H9 (cell line): ENCODE measurements around the gene ZNF296. TPM values are rescaled to one million over a fixed set of nuclear protein-coding genes. Genes with fewer than 3 reads are reported as not detected.

Experiments used
- DNase-seq: peaks from one replicate; pipeline ENCODE4 v3.0.0-alpha.2; 2017
- H2AFZ ChIP-seq: one replicate; pipeline ENCODE4 v1.6.1; 2013; ENCODE audit warnings: mild to moderate bottlenecking, low read length, control low read depth, moderate library complexity
- H2AK5ac ChIP-seq: 2 replicates; pipeline ENCODE4 v1.6.1; 2013; ENCODE audit warnings: low read length, control low read depth, mixed read lengths; ENCODE audit not compliant: insufficient read length
- H2BK120ac ChIP-seq: one replicate; pipeline ENCODE4 v1.6.1; 2013; ENCODE audit warnings: low read depth, mild to moderate bottlenecking, low read length, control low read depth, inconsistent platforms; ENCODE audit not compliant: poor library complexity, severe bottlenecking
- H2BK12ac ChIP-seq: 2 replicates; pipeline ENCODE4 v1.6.1; 2013; ENCODE audit warnings: low read length, control low read depth, mixed read lengths, low read depth; ENCODE audit not compliant: insufficient read length
- H2BK15ac ChIP-seq: 2 replicates; pipeline ENCODE4 v1.6.1; 2013; ENCODE audit warnings: low read depth, low read length, control low read depth
- H2BK20ac ChIP-seq: one replicate; pipeline ENCODE4 v1.6.1; 2013; ENCODE audit warnings: low read depth, mild to moderate bottlenecking, low read length, control low read depth, inconsistent platforms; ENCODE audit not compliant: poor library complexity, severe bottlenecking
- H2BK5ac ChIP-seq: 2 replicates; pipeline ENCODE4 v1.6.1; 2013; ENCODE audit warnings: low read length, control low read depth, mixed read lengths; ENCODE audit not compliant: insufficient read length
- H3K14ac ChIP-seq: 2 replicates; pipeline ENCODE4 v1.6.1; 2013; ENCODE audit warnings: low read length, control low read depth; ENCODE audit not compliant: insufficient read depth
- H3K18ac ChIP-seq: 2 replicates; pipeline ENCODE4 v1.6.1; 2013; ENCODE audit warnings: low read depth, mild to moderate bottlenecking, mixed read lengths, low read length, control low read depth; ENCODE audit not compliant: insufficient read length
- H3K23ac ChIP-seq: 2 replicates; pipeline ENCODE4 v1.6.1; 2013; ENCODE audit warnings: low read length, control low read depth, mixed read lengths, low read depth; ENCODE audit not compliant: insufficient read length
- H3K23me2 ChIP-seq: 2 replicates; pipeline ENCODE4 v1.6.1; 2013; ENCODE audit warnings: low read depth, mild to moderate bottlenecking, mixed read lengths, low read length, control low read depth; ENCODE audit not compliant: insufficient read length, poor library complexity, severe bottlenecking
- H3K27ac ChIP-seq: 2 replicates; pipeline ENCODE4 v1.5.1; 2013; ENCODE audit warnings: low read length, control low read depth, mixed read lengths, low read depth; ENCODE audit not compliant: insufficient read length
- H3K27me3 ChIP-seq: 2 replicates; pipeline ENCODE4 v1.6.1; 2013; ENCODE audit warnings: low read length, control low read depth, inconsistent platforms; ENCODE audit not compliant: insufficient read depth
- H3K4ac ChIP-seq: 2 replicates; pipeline ENCODE4 v1.6.1; 2013; ENCODE audit warnings: low read depth, mild to moderate bottlenecking, control low read depth, inconsistent platforms, low read length, moderate library complexity
- H3K4me1 ChIP-seq: 2 replicates; pipeline ENCODE4 v1.6.1; 2013; ENCODE audit warnings: low read length, control low read depth, inconsistent platforms; ENCODE audit not compliant: insufficient read depth
- H3K4me2 ChIP-seq: 2 replicates; pipeline ENCODE4 v1.6.1; 2013; ENCODE audit warnings: low read length, control low read depth, mixed read lengths; ENCODE audit not compliant: insufficient read length, insufficient read depth
- H3K56ac ChIP-seq: 2 replicates; pipeline ENCODE4 v1.6.1; 2013; ENCODE audit warnings: low read depth, mild to moderate bottlenecking, mixed read lengths, low read length, control low read depth; ENCODE audit not compliant: insufficient read length
- H3K79me1 ChIP-seq: 2 replicates; pipeline ENCODE4 v1.6.1; 2013; ENCODE audit warnings: low read depth, mild to moderate bottlenecking, moderate library complexity, low read length, control low read depth, inconsistent platforms; ENCODE audit not compliant: insufficient read depth, poor library complexity, severe bottlenecking
- H3K79me2 ChIP-seq: 2 replicates; pipeline ENCODE4 v1.6.1; 2013; ENCODE audit warnings: low read length, control low read depth, inconsistent platforms; ENCODE audit not compliant: insufficient read depth
- H3K9ac ChIP-seq: 2 replicates; pipeline ENCODE4 v1.6.1; 2013; ENCODE audit warnings: low read length, control low read depth, mixed read lengths; ENCODE audit not compliant: insufficient read length; ENCODE audit errors: extremely low read depth
- H3K9me3 ChIP-seq: one replicate; pipeline ENCODE4 v1.6.1; 2013; ENCODE audit warnings: low read depth, low read length, inconsistent platforms; ENCODE audit not compliant: control insufficient read depth
- H3T11ph ChIP-seq: one replicate; pipeline ENCODE4 v1.6.1; 2013; ENCODE audit warnings: mild to moderate bottlenecking, low read length, control low read depth, inconsistent platforms
- H4K20me1 ChIP-seq: one replicate; pipeline ENCODE4 v1.6.1; 2013; ENCODE audit not compliant: control insufficient read depth, insufficient read length, insufficient read depth
- H4K5ac ChIP-seq: 2 replicates; pipeline ENCODE4 v1.6.1; 2013; ENCODE audit warnings: low read depth, mild to moderate bottlenecking, mixed read lengths, low read length, control low read depth; ENCODE audit not compliant: insufficient read length
- H4K8ac ChIP-seq: replicated peaks from 2 replicates; pipeline ENCODE4 v1.6.1; 2013; ENCODE audit warnings: low read length, control low read depth, mixed read lengths, low read depth; ENCODE audit not compliant: insufficient read length
- H4K91ac ChIP-seq: 2 replicates; pipeline ENCODE4 v1.6.1; 2013; ENCODE audit warnings: low read depth, mild to moderate bottlenecking, moderate library complexity, mixed read lengths, low read length, control low read depth; ENCODE audit not compliant: insufficient read length
- H3K27ac Mint-ChIP-seq, 3 experiments: 2 replicates in 2 of 3; 3 replicates in 1 of 3; pipeline ENCODE4 v1.8.0; 2020 to 2021; ENCODE audit warnings: mixed read lengths in 3 of 3, mild to moderate bottlenecking in 1 of 3, moderate library complexity in 1 of 3
- H3K27me3 Mint-ChIP-seq: 2 replicates; pipeline ENCODE4 v1.8.0; 2021; ENCODE audit warnings: low read depth, mild to moderate bottlenecking, moderate library complexity, mixed read lengths
- H3K36me3 Mint-ChIP-seq, 3 experiments: 2 replicates in 2 of 3; 3 replicates in 1 of 3; pipeline ENCODE4 v1.8.0; 2020 to 2021; ENCODE audit warnings: low read depth in 3 of 3, mixed read lengths in 3 of 3; ENCODE audit not compliant: insufficient read depth in 1 of 3
- H3K4me1 Mint-ChIP-seq, 2 experiments: 2 replicates each; pipeline ENCODE4 v1.8.0; 2020; ENCODE audit warnings: mixed read lengths in 2 of 2
- H3K4me3 Mint-ChIP-seq, 2 experiments: 2 replicates in 1 of 2; 3 replicates in 1 of 2; pipeline ENCODE4 v1.8.0; 2020 to 2021; ENCODE audit warnings: mild to moderate bottlenecking in 2 of 2, mixed read lengths in 2 of 2, moderate library complexity in 1 of 2
- H3K9me3 Mint-ChIP-seq, 2 experiments: 2 replicates in 1 of 2; 3 replicates in 1 of 2; pipeline ENCODE4 v1.8.0; 2020; ENCODE audit warnings: mild to moderate bottlenecking in 2 of 2, mixed read lengths in 2 of 2, moderate library complexity in 1 of 2
- CTCF ChIP-seq: fragments of 200-600 bp; sonication (generic); conservative IDR thresholded peaks from 3 replicates; pipeline ENCODE4 v1.8.0; 2021; ENCODE audit warnings: antibody characterized with exemption, mild to moderate bottlenecking
- WGBS: extraction: QIAGEN DNeasy Blood & Tissue Kit; methylation state at CpG from one replicate; pipeline ENCODE4 v1.1.7; 2013; ENCODE audit warnings: missing lambda C conversion rate, low lambda C conversion rate, mixed read lengths; ENCODE audit not compliant: insufficient read length; ENCODE audit errors: extremely low coverage; 5-methylcytosine and 5-hydroxymethylcytosine counted together
- total RNA-seq: library from RNA; stranded (reverse); gene quantifications from 2 replicates; pipeline ENCODE4 v1.2.1, GENCODE V29; 2021

ZNF296 gene
- total RNA-seq, 1 experiment from 2014 or later, result 14.8 TPM

- H3K9ac ChIP-seq, result no peak overlapping the region
- H3T11ph ChIP-seq, result no peak overlapping the region
- no peak overlapping the region for H3K14ac ChIP-seq
- no peak overlapping the region for H2BK5ac ChIP-seq
- H3K4ac ChIP-seq, result no peak overlapping the region
- no peak overlapping the region for H3K56ac ChIP-seq
- WGBS, result no CpG with 5 or more reads among the region's 6 CpGs
- no peak overlapping the region for H2AK5ac ChIP-seq
- H2BK20ac ChIP-seq, result no peak overlapping the region
- H3K79me1 ChIP-seq, result peaks cover 14% of the 10 kb centered on the region
- H3K18ac ChIP-seq, result no peak overlapping the region
- no peak overlapping the region for H2AFZ ChIP-seq
- peaks cover 15% of the 10 kb centered on the region; the same call in 1 of the 2 replicates for H3K79me2 ChIP-seq
- TF ChIP-seq CTCF, result no peak
- peak overlapping the region; percentile 19 to 43; a peak in 3 of 5 replicates for H3K4me3 Mint-ChIP-seq
- no peak overlapping the region for H4K5ac ChIP-seq
- H4K8ac ChIP-seq, result no peak overlapping the region
- H3K9me3 Mint-ChIP-seq, result no peaks in the 10 kb centered on the region
- no peaks in the 10 kb centered on the region for H3K27me3 Mint-ChIP-seq
- H4K91ac ChIP-seq, result no peak overlapping the region
- DNase-seq, result no peak
- no peak overlapping the region for H3K27ac ChIP-seq
- no peaks in the 10 kb centered on the region for H4K20me1 ChIP-seq
- H3K4me1 ChIP-seq, result no peaks in the 10 kb centered on the region; the same call in 1 of the 2 replicates
- H3K27ac Mint-ChIP-seq, result no peak overlapping the region
- no peak overlapping the region for H3K23ac ChIP-seq
- peaks cover 21 to 59% (median 45%) of the 10 kb centered on the region in 3 experiments; a peak in 6 of 7 replicates for H3K36me3 Mint-ChIP-seq
- peaks cover 10 to 13% of the 10 kb centered on the region in 2 experiments for H3K4me1 Mint-ChIP-seq
- H3K4me2 ChIP-seq, result no peak overlapping the region
- H3K27me3 ChIP-seq, result no peaks in the 10 kb centered on the region
- no peak overlapping the region for H2BK12ac ChIP-seq
- H3K23me2 ChIP-seq, result peaks cover 6% of the 10 kb centered on the region
- H2BK15ac ChIP-seq, result no peak overlapping the region
- H3K9me3 ChIP-seq, result no peaks in the 10 kb centered on the region
- no peak overlapping the region for H2BK120ac ChIP-seq
Measured at GRCh38 chr19:45041125-45041524, 35.2 kb downstream of the ZNF296 start.
